RWPE2 (cell line): Measurements from ENCODE around the gene FRMPD3.

Experiments used
- ATAC-seq: fragments of 200-7000 bp; cut with Tn5 transposase; 3 replicates; pipeline ENCODE4 v1.9.1; 2021; ENCODE audit warnings: low read depth
- DNase-seq: peaks from one replicate; pipeline ENCODE4 v3.0.0-alpha.2; 2020; ENCODE audit warnings: low spot score
- H3K27ac ChIP-seq: fragments of 450-650 bp; 2 replicates; pipeline ENCODE4 v1.5.1; 2017; ENCODE audit warnings: mild to moderate bottlenecking; ENCODE audit not compliant: poor library complexity, severe bottlenecking
- H3K27me3 ChIP-seq: fragments of 250-450 bp; sonication (Bioruptor Pico); 2 replicates; pipeline ENCODE4 v1.5.1; 2021; ENCODE audit warnings: mild to moderate bottlenecking, moderate library complexity; ENCODE audit not compliant: insufficient read depth, poor library complexity, severe bottlenecking
- H3K36me3 ChIP-seq: fragments of 250-450 bp; sonication (Bioruptor Pico); 2 replicates; pipeline ENCODE4 v1.5.1; 2020; ENCODE audit warnings: low read depth, mild to moderate bottlenecking, moderate library complexity
- H3K4me1 ChIP-seq: fragments of 250-450 bp; sonication (Bioruptor Pico); 2 replicates; pipeline ENCODE4 v1.5.1; 2021; ENCODE audit warnings: mild to moderate bottlenecking, moderate library complexity; ENCODE audit not compliant: insufficient read depth, poor library complexity, severe bottlenecking
- H3K4me3 ChIP-seq: fragments of 250-450 bp; sonication (Bioruptor Pico); 2 replicates; pipeline ENCODE4 v1.5.1; 2021; ENCODE audit warnings: mild to moderate bottlenecking, moderate library complexity; ENCODE audit not compliant: severe bottlenecking
- H3K9me3 ChIP-seq: fragments of 250-450 bp; sonication (Bioruptor Pico); 2 replicates; pipeline ENCODE4 v1.5.1; 2021; ENCODE audit warnings: mild to moderate bottlenecking, moderate library complexity; ENCODE audit not compliant: severe bottlenecking
- CTCF ChIP-seq: fragments of 450-650 bp; IDR thresholded peaks from one replicate; pipeline ENCODE4 v1.5.1; 2017; ENCODE audit warnings: mild to moderate bottlenecking, moderate library complexity; ENCODE audit not compliant: poor library complexity, severe bottlenecking

FRMPD3 gene

GRCh38 chrX:107448998-107449835 is at the start of gene FRMPD3:
Gene FRMPD3 (plus strand): TSS chrX:107449652. CDS start chrX:107526589, 76,937 bp downstream.
- Histone ChIP-seq H3K4me1 (no peaks in the 10 kb centered on the region), H3K4me3 (peak within 1 kb of the TSS; percentile 34), H3K27ac (no peak within 1 kb of the TSS), H3K36me3 (no peaks in the 10 kb centered on the region), H3K27me3 (peaks cover 7% of the 10 kb centered on the region), H3K9me3 (no peaks in the 10 kb centered on the region)
- TF ChIP-seq CTCF = peak; percentile 8
- DNase-seq (no peak), ATAC-seq (peak; percentile 70)

GRCh38 chrX:107420571-107420970 is 28.9 kb upstream of the FRMPD3 start:
- no peak for TF ChIP-seq CTCF
- H3K4me1 ChIP-seq = no peaks in the 10 kb centered on the region
- no peak overlapping the region for H3K27ac ChIP-seq
- ATAC-seq (no peak), DNase-seq (no peak)
- no peaks in the 10 kb centered on the region for H3K36me3 ChIP-seq
- H3K27me3 ChIP-seq = no peaks in the 10 kb centered on the region
- H3K4me3 ChIP-seq = no peak overlapping the region
- H3K9me3 ChIP-seq = no peaks in the 10 kb centered on the region

GRCh38 chrX:107421337-107421861 is 28.1 kb upstream of the FRMPD3 start:
- Histone ChIP-seq H3K4me1 (no peaks in the 10 kb centered on the region), H3K27ac (no peak overlapping the region), H3K27me3 (no peaks in the 10 kb centered on the region), H3K36me3 (no peaks in the 10 kb centered on the region), H3K4me3 (no peak overlapping the region), H3K9me3 (no peaks in the 10 kb centered on the region)
- TF ChIP-seq CTCF = no peak
- ATAC-seq (no peak), DNase-seq (no peak)

- DNase-seq (no peak), ATAC-seq (no peak)
- Histone ChIP-seq H3K27me3 (no peaks in the 10 kb centered on the region), H3K36me3 (no peaks in the 10 kb centered on the region), H3K4me1 (no peaks in the 10 kb centered on the region), H3K4me3 (no peak overlapping the region), H3K9me3 (no peaks in the 10 kb centered on the region), H3K27ac (no peak overlapping the region)
- no peak for TF ChIP-seq CTCF
These were observed 20.4 kb upstream of the FRMPD3 start for GRCh38 chrX:107429090-107429489.

GRCh38 chrX:107440187-107440586 is 9.3 kb upstream of the FRMPD3 start:
- no peak for ATAC-seq
- no peaks in the 10 kb centered on the region for H3K9me3 ChIP-seq
- H3K4me3 ChIP-seq = no peak overlapping the region
- no peaks in the 10 kb centered on the region for H3K27me3 ChIP-seq
- H3K36me3 ChIP-seq = no peaks in the 10 kb centered on the region
- no peaks in the 10 kb centered on the region for H3K4me1 ChIP-seq
- no peak overlapping the region for H3K27ac ChIP-seq
- no peak for DNase-seq
- TF ChIP-seq CTCF = no peak
